Fibroblast of skin of left quadriceps (primary cell): ENCODE results near the gene TMPRSS9.
"Not testable (repeated sequence)": the region's sequence is repeated elsewhere in the genome, so short reads cannot be mapped to it uniquely, and the experiment has no call there.

Experiments used
- DNase-seq, 2 experiments: peaks; one replicate each; pipeline ENCODE4 v3.0.0-alpha.2; 2013; ENCODE audit warnings: low read depth in 2 of 2

The TMPRSS9 gene

DNA sequence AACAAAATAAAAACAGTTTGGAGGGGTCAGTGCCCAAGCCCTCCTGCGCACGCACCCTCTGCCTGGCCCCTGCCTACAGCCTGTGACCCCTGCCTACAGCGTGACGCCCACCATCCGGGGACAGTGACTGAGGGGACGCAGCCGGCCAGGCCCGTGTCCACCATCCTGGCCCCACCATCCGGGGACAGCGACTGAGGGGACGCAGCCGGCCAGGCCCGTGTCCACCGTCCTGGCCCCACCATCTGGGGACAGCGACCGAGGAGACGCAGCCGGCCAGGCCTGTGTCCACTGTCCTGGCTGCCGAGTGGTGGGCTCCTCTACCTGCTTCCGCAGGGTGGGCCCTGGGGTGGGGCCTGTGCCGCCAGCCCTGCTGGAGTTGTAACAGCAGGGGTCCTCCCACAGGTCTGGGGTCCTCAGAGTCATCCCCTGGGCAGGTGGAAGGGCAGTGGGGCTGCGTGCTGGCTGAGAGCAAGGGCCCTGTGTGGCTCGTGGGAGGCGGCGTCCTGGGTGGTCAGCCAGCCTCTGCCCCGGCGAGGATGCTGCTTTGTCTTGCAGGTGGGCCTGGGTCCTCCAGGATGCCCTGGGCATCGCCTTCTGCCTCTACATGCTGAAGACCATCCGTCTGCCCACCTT is 17.3 kb upstream of the TMPRSS9 start:
- DNase-seq: no peak

GRCh38 chr19:2343289-2343982 is 16.6 kb upstream of the TMPRSS9 start:
- DNase-seq: no peak

DNA sequence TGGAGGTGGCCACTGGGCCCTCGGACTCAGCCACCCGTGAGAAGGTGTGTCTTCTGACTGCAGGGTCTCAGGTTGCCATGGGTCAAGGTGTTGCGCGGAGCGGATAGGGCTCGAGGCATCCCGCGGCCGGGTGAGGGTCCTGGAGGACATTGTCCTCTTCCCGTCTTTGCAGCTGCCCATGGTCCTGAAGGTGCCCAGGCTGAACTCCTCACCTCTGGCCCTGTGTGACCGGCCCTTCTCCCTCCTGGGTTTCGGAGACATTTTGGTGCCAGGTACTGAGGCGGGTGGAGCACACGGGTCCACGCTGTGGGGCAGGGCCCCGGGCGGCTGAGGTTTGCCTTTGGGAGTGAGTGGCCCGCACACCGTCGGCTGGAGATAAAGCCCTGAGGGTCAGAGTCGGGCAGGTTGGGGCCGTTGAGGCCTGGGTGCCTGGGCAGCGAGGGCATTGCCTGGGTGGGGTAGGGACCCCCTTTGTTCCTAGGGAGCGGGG is 15.6 kb upstream of the TMPRSS9 start:
- no peak for DNase-seq

GRCh38 chr19:2345076-2345475 is 15.0 kb upstream of the TMPRSS9 start:
- no peak for DNase-seq

- no peak for DNase-seq
Observed at GRCh38 chr19:2345794-2346663, 14.0 kb upstream of the TMPRSS9 start.

- DNase-seq: not testable (repeated sequence)
Observed at GRCh38 chr19:2349818-2350217, 10.2 kb upstream of the TMPRSS9 start.

GRCh38 chr19:2350656-2351055 is 9.4 kb upstream of the TMPRSS9 start:
- no peak for DNase-seq

GRCh38 chr19:2351591-2351990 is 8.5 kb upstream of the TMPRSS9 start:
- DNase-seq: no peak

DNA sequence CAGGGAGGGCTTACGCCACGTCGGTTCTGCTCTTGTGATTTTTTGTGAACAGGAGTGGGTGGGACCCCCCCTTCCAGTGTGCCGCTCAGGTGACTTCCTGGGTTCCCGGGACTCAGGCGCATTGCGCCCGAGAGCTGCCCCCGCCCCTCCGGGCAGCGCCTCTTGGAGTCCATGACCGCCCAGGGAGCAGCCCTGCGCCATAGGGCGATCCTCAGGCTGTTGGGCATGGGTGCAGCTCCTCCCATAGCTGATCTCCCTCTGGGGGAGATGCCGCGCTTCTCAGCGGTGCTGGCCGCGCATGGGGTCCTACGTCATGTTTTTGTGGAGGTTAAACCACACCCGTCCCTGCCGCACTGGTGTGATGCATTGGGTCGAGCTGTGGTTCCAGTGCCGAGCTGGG is 7.9 kb upstream of the TMPRSS9 start:
- DNase-seq: no peak

DNA sequence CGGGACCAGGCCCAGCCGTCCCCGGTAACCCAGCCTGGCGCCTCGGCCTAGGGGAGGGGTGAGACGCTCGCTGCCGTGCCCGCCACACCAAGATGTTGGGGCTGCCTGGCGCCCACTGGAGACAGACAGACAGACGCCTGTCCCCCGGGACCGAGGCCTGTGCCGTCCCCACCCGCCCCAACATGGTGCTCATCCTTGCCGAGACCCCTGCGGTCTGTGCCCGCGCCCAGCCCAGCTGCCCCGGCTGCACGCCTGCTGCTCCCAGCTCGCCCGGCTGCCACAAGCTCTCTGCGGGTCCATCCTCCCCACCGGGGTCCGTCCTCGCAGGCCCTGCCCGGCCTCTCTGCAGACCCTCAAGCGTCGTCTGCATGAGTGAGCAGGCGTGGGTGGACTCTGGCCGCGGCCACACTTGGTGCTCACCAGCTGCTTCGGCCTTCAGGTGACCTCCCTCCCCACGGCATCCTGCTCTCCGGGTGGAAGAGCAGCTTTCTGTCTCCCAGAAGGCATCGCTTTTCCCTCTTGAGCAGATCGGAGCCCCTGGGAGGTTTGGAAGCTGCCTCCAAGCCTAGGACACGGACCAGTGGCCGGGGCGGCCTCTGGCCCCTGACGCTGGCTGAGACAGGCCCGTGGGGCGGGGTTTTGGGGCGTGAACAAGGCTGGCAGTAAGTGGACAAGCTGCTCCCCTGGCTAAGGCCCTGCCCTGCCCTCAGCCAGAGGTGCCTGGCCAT is 6.7 kb upstream of the TMPRSS9 start:
- DNase-seq: no peak

DNA sequence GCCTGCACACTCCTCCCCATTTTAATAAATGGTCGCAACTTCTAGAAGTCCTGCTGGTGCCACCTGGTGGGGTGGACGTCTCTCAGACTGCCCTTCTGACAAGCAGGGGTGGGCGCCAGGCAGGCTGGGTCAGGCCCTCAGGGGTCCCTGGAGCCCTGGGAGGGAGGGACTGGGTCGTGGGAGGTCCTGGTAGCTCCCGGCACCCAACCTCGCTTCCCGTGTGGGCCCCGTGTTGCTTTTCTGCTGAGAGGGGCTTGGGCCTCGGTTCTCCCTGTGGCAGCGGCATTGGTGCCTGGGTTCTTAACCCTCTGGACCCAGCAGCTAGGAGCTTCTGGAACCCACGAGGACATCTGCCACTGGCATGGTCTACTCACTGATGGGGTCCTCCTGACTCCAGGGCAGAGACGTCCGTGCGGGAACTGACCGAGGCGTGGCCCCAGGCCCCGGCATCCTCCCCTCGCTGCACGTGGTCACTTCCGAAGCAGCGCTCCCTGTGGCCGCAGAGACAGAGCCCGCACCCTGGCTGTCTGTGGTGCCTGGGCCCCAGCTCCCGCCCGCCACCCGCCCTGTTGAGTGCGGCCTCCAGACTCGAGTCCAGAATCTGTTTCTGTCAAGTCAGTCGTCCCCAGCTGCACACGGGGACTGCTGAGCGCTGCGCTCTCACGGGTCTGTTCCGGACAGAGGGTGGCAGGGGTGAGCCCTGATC is 6.0 kb upstream of the TMPRSS9 start:
- no peak for DNase-seq

DNA sequence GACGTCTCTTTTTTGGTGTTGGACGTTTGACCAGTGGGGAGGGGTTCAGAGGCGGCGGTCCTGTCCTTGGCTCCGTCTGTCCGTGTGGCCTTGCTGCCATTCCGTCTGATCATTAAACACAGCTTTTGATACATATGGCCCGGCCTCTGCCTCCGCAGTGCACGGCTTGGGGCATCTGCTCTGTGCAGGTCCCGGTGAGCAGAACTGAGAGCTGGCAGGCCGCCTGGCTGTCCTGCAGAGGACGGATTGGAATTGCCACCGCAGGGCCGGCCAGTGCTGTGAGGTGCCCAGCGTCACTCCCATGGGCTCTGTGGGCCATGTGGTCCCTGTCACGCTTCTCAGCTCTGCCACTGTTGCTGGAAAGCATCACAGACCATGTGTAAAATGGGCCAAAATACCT is 5.4 kb upstream of the TMPRSS9 start:
- DNase-seq: no peak

- no peak for DNase-seq
Observed at GRCh38 chr19:2355168-2356035, 4.7 kb upstream of the TMPRSS9 start.

- DNase-seq: no peak
Observed at GRCh38 chr19:2356036-2356646, 3.9 kb upstream of the TMPRSS9 start.

- DNase-seq: no peak
Observed at GRCh38 chr19:2357279-2358206, 2.5 kb upstream of the TMPRSS9 start.

GRCh38 chr19:2358548-2359173 is 1.4 kb upstream of the TMPRSS9 start:
- no peak for DNase-seq

GRCh38 chr19:2360833-2361232 is 768 bp downstream of the TMPRSS9 start:
- DNase-seq: no peak
